Measurements from ENCODE around the gene CYB5A. TPM values are rescaled to one million over a fixed set of nuclear protein-coding genes. Genes with fewer than 3 reads are reported as not detected.
A peak's percentile ranks its signal among the peaks of the same experiment; 100 is the strongest.

CYB5A gene
- polyA plus RNA-seq, 3 donors from 2014 or later = 41.3 to 52.4 (median 43.9) TPM

GRCh38 chr18:74222710-74223494 is 68.9 kb downstream of the CYB5A start:
- Mint-ChIP-seq H3K27me3 (ENCODE audit: low read depth in 3 of 3) (peaks cover 0 to 3% (median 2%) of the 10 kb centered on the region in 3 donors), H3K36me3 (no peaks in the 10 kb centered on the region), H3K4me3 (no peak overlapping the region), H3K27ac (no peak overlapping the region), H3K4me1 (no peaks in the 10 kb centered on the region), H3K9me3 (no peaks in the 10 kb centered on the region)
- no peak for DNase-seq

- Mint-ChIP-seq H3K9me3 (no peaks in the 10 kb centered on the region), H3K27me3 (ENCODE audit: low read depth in 3 of 3) (peaks cover 0 to 3% (median 0%) of the 10 kb centered on the region in 3 donors), H3K27ac (no peak overlapping the region), H3K4me3 (no peak overlapping the region), H3K36me3 (no peaks in the 10 kb centered on the region), H3K4me1 (no peaks in the 10 kb centered on the region)
- no peak for DNase-seq
Observed at GRCh38 chr18:74221081-74221480, 70.7 kb downstream of the CYB5A start.

- Mint-ChIP-seq H3K4me3 (no peak overlapping the region), H3K9me3 (no peaks in the 10 kb centered on the region), H3K4me1 (no peaks in the 10 kb centered on the region), H3K27me3 (ENCODE audit: low read depth in 3 of 3) (peaks cover 0 to 2% (median 0%) of the 10 kb centered on the region in 3 donors), H3K27ac (no peak overlapping the region), H3K36me3 (no peaks in the 10 kb centered on the region)
- DNase-seq = no peak
Observed at GRCh38 chr18:74219056-74219455, 72.7 kb downstream of the CYB5A start.

GRCh38 chr18:74217476-74218143 is 74.2 kb downstream of the CYB5A start:
- Mint-ChIP-seq H3K27me3 (ENCODE audit: low read depth in 3 of 3) (peaks cover 0 to 4% (median 2%) of the 10 kb centered on the region in 3 donors), H3K4me1 (no peaks in the 10 kb centered on the region), H3K27ac (no peak overlapping the region), H3K4me3 (no peak overlapping the region), H3K9me3 (no peaks in the 10 kb centered on the region), H3K36me3 (no peaks in the 10 kb centered on the region)
- no peak for DNase-seq

- no peak for DNase-seq
- H3K4me1 Mint-ChIP-seq = no peaks in the 10 kb centered on the region
- no peak overlapping the region for H3K27ac Mint-ChIP-seq
- H3K9me3 Mint-ChIP-seq = no peaks in the 10 kb centered on the region
- no peaks in the 10 kb centered on the region for H3K36me3 Mint-ChIP-seq
- peaks cover 0 to 4% (median 2%) of the 10 kb centered on the region in 3 donors for H3K27me3 Mint-ChIP-seq (ENCODE audit: low read depth in 3 of 3)
- no peak overlapping the region for H3K4me3 Mint-ChIP-seq
Observed at GRCh38 chr18:74216661-74217110, 75.1 kb downstream of the CYB5A start.

GRCh38 chr18:74215863-74216262 is 75.9 kb downstream of the CYB5A start:
- DNase-seq = no peak
- H3K9me3 Mint-ChIP-seq = no peaks in the 10 kb centered on the region
- no peaks in the 10 kb centered on the region for H3K36me3 Mint-ChIP-seq
- H3K4me1 Mint-ChIP-seq = no peaks in the 10 kb centered on the region
- peaks cover 0 to 4% (median 2%) of the 10 kb centered on the region in 3 donors for H3K27me3 Mint-ChIP-seq (ENCODE audit: low read depth in 3 of 3)
- no peak overlapping the region for H3K27ac Mint-ChIP-seq
- no peak overlapping the region for H3K4me3 Mint-ChIP-seq

GRCh38 chr18:74213429-74213828 is 78.3 kb downstream of the CYB5A start:
- Mint-ChIP-seq H3K4me3 (no peak overlapping the region), H3K36me3 (no peaks in the 10 kb centered on the region)

GRCh38 chr18:74204526-74205152 is 87.1 kb downstream of the CYB5A start:
- Mint-ChIP-seq H3K36me3 (no peaks in the 10 kb centered on the region), H3K27me3 (ENCODE audit: low read depth in 3 of 3) (peaks cover 0 to 11% (median 2%) of the 10 kb centered on the region in 3 donors), H3K9me3 (no peaks in the 10 kb centered on the region), H3K27ac (peak overlapping the region in 2 of 6 donors; percentile 46 to 79), H3K4me1 (no peaks in the 10 kb centered on the region), H3K4me3 (peak overlapping the region in 1 of 5 donors; percentile 30)
- DNase-seq = no peak

More at GRCh38 chr18:74213429-74213828, 78.3 kb downstream of the CYB5A start:
- no peaks in the 10 kb centered on the region for H3K9me3 Mint-ChIP-seq
- peaks cover 0 to 4% (median 2%) of the 10 kb centered on the region in 3 donors for H3K27me3 Mint-ChIP-seq (ENCODE audit: low read depth in 3 of 3)
- H3K27ac Mint-ChIP-seq = no peak overlapping the region
- DNase-seq = no peak
- no peaks in the 10 kb centered on the region for H3K4me1 Mint-ChIP-seq

- Mint-ChIP-seq H3K9me3 (no peaks in the 10 kb centered on the region), H3K27me3 (ENCODE audit: low read depth in 3 of 3) (peaks cover 0 to 11% (median 2%) of the 10 kb centered on the region in 3 donors), H3K27ac (no peak overlapping the region), H3K36me3 (no peaks in the 10 kb centered on the region), H3K4me1 (no peaks in the 10 kb centered on the region), H3K4me3 (no peak overlapping the region)
- DNase-seq = no peak
Observed at GRCh38 chr18:74203811-74204210, 88.0 kb downstream of the CYB5A start.

Other genes starting within 250 kb of the CYB5A start
- 1 to 10 TPM in 1 of 3 donors, under 1 TPM in 1, not detected in 1; 0.44 to 2.0 TPM for gene FBXO15, start 144.1 kb downstream of the CYB5A start, polyA plus RNA-seq
- 10 to 100 TPM; 11.6 to 28.3 (median 12.3) TPM for gene TIMM21, start 143.4 kb downstream of the CYB5A start, polyA plus RNA-seq
- gene C18orf63, start 23.9 kb upstream of the CYB5A start, polyA plus RNA-seq = not detected
- gene DIPK1C, start 165.3 kb upstream of the CYB5A start, polyA plus RNA-seq = not detected
- 100 to 1,000 TPM; 117 to 187 (median 182) TPM for gene CNDP2, start 204.4 kb upstream of the CYB5A start, polyA plus RNA-seq
- not detected for gene CNDP1, start 242.5 kb upstream of the CYB5A start, polyA plus RNA-seq

Data from immature natural killer cell (primary cell).